ENCODE measurements around the gene ACAP1.

The ACAP1 gene, protein sequence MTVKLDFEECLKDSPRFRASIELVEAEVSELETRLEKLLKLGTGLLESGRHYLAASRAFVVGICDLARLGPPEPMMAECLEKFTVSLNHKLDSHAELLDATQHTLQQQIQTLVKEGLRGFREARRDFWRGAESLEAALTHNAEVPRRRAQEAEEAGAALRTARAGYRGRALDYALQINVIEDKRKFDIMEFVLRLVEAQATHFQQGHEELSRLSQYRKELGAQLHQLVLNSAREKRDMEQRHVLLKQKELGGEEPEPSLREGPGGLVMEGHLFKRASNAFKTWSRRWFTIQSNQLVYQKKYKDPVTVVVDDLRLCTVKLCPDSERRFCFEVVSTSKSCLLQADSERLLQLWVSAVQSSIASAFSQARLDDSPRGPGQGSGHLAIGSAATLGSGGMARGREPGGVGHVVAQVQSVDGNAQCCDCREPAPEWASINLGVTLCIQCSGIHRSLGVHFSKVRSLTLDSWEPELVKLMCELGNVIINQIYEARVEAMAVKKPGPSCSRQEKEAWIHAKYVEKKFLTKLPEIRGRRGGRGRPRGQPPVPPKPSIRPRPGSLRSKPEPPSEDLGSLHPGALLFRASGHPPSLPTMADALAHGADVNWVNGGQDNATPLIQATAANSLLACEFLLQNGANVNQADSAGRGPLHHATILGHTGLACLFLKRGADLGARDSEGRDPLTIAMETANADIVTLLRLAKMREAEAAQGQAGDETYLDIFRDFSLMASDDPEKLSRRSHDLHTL
- 322 to 479 reads per million in 2 donors for total RNA-seq

DNA sequence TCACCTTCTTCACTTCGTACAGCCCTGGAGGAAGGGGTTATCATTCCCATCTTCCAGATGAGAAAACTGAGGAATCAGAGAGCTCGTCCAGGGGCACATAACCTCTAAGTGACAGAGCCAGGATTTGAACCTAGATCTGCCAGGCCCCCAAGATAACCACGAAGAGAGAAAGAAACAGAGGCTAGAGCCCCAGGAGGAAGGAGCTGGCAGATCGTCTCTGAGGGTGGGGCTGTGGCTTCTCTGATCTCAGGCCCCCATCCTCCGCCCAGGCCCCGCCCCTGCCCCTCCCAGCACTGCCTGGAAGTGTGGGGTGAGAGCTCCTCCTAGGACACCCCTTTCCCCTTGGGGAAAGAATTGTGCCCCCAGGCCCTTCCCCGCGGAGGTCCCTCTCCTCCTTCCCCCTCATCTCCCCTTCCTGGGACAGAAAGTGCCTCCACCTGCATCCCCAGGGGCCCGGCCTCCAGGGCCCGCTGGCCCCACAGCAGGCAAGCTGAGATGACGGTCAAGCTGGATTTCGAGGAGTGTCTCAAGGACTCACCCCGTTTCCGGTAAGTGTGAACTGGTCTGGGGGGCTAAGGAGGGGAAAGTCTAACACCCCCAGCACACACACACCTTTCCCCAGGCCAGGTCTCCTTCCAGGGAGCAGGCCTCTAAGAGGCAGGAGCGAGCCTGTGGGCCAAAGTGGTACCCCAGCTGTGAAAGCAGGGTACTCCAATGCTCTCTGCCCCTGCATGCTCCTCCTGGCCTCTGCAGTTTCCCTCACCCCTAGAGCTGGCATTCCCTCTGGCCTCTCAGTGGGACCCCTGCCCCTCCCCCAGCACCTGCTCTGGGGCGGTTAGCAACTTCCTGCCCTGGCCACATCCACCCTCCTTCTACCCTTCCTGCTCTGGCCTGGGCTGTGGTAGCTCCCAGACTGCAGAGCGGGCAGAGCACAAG lies at the start of gene ACAP1:
Gene ACAP1 (plus strand): TSS at position 290 of the 936 bp plus-strand sequence. CDS start 206 bp downstream, at position 496.
- peak; percentile 79 for DNase-seq

DNA sequence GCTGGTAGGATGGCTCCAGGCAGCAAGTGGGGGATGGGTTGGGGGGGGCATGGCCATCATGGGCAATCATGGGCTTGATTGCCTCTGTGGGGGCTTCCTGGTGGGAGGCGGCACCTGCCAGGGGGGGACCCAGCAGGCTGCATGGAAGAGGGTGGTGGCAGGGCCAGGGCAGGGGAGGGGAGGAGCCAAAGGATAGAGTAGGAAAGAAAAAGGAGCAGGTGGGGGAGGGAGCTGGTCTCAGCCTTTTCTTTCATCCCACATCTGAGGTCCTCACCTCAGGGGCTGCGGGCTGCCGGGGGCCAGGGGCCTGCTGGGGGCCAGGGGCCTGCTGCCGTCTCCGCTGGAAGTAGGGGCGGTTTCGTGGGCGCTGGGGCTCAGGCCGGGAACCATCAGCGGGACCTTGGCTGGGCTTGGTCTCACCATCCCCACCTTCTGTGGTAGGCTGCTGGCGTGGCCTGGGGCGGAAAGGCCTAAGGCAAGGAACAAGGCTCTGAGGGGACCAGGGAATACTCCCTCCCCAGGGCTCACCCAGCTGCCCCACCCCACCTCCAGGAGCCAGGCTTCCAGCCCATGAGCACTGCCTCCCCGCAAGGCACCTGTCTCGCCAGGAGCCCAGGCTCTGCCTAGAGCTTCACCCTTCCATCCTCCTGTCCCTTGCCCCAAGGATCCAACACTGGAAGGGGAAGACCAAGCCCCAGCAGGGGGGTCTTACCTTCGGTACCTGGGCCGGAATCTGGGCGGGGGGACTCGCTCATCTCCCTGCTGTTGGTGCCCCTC lies 46.9 kb upstream of the ACAP1 start:
- DNase-seq = no peak

DNA sequence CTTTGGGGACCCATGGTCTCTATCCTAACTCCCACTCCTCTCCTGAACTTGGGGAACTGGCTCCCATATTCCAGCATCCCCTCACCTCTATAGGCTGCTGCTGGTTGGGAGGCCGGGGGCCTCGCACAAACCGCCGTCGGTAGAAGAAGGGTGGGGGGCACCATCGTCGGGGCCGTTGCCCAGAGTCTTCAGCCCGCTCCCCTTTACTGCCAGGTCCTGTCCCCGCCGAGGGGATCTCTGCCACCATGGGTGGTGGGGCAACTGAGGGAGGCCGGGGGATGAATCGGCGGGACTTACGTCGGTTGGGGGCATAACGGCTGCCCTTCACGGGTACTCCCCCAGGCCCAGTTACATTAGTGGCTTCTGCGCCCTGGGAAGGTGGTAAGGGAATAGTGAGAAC lies 46.2 kb upstream of the ACAP1 start:
- DNase-seq = no peak

DNA sequence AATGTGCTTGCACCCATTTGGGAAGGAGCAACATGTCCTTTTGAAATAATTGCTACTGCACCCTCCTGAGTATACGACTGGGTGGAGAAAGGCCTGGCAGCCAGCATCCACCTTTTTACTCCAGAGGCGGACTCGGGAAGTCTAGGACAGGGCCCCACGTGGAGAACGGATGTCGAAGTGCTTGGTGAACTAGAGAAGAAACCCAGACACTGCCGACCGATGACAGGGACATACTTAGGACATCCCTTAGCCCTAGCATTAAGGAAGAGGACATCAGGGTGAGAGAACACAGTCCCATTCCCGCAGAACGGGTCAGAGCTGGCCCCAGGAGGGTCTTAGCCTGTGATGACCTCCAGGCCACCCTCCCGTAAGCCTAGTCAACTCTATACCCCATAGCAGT lies 45.6 kb upstream of the ACAP1 start:
- no peak for DNase-seq

DNA sequence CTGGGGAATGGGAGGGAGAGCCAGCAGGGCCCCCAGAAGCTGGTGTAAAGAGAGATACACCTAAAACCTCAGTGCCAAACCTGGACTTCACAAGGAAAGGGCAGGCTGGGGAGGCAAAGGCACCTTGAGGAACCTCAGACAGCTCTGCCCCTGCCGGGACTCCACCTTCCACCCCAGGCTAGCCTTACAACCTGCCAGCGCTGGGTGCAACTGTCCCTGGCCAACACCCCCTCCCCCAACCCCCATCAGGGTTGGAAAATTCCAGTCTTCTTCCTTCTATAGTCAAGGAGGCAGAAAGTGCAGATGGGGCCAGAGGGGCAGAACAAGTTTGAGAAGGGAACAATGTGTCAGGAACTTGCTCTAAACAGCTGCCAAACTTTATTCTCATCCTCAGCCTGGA lies 44.1 kb upstream of the ACAP1 start:
- DNase-seq = no peak

DNA sequence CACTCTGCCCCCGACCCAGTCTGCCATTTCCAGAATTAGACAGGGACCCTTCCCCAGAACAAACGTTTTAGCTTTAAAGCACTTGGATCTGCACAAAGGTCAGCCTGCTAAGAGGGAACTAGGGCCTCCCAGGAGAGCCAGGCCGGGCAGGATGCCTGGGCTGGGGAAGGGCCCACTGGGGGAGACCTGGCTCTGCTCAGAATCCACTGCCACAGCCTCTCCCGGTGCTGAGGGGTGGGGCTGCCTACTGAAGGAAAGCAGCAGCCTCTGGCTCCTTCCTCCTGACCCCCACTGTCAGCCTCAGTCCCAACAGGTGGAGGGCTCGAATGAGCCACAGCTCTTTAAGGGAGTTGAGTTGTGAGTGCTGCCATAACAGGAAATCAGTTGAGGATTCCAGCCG lies 43.6 kb upstream of the ACAP1 start:
- no peak for DNase-seq

DNA sequence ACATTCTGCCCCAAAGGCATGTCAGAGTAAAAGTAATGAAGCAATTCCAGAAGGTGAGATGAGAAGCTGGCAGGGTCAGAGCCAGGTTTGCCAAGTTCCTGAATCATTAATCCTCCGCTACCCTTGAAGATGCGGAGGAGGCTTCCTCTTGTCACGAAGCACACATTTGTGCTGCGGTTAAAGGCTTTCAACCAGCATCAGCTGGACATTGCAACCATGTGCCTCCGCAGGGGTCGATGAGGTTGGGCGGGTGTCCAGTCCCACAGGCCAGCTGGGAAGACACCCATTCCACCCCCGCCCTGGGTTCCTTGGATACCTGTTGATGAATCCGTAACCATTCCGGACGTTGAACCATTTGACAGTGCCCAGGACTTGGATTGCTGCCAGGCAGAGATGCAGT lies 43.2 kb upstream of the ACAP1 start:
- no peak for DNase-seq

DNA sequence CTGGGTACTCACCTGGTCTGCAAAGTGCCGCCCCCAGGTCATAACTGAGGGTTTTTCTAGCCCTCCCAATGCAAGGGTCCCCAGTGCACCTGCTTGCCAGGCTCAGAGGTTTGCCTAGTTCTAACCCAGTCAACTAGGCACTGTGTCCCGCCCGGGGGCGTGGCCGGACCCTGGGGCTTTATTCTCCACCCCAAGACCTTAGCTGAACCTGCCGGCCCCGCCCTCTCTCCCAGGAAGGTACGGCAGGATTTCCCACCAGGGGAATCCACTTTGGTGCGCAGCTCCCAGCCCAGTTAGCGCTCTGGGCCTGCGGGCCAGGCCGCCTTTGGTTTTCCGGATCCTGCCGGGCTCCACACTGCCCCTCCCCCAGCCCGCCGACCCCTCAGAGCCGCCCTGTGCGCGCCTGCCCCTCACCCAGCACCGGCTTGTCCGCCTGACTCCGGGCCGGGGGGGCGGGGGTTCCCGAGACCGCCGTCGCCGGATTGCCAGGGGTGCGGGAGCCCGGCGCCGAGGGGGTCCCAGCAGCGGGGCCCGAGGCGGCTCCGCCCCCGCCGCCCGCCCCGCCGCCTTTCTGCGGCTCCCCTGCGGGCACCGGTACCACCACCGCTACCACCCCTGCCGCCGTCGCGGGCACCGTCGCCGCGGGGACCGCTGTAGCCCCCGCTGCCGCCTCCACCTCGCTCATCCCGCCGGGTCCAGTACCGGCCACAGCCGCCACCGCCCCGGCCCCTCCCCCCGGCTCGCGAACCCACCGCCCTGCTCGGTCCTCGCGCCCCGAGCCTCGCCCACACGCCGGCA lies 42.3 kb upstream of the ACAP1 start:
- DNase-seq = no peak

DNA sequence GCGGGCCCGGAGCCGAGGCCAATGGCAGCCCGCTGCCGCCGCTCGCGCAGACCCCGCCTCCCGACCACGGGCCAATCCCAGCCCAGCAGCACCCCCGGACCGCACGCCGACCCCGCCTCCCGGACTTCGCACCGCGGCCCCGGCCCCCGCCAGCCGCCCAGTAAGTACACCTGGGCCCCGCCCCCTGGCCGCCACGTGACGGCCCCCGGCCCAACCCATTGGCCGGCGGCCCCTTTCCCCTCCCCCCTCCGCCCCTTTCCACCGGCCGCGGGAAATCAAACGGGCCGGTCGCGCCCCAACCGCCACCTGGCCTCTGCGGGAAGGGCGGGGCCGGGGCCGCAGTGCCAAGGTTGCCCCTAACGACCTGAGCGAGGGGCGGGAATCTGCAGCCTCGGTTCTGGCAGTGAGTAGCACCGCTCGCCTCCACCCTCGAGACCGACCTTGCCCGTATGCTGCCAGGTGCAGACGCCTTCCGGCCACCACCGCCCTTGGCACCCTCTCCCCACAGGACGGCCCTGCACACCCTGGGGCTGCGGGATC lies 41.6 kb upstream of the ACAP1 start, which contains the start of gene YBX2:
Gene YBX2 (minus strand): TSS at position 26 of the 540 bp plus-strand sequence. CDS start 139 bp downstream, outside the sequence.
- peak; percentile 66 for DNase-seq

DNA sequence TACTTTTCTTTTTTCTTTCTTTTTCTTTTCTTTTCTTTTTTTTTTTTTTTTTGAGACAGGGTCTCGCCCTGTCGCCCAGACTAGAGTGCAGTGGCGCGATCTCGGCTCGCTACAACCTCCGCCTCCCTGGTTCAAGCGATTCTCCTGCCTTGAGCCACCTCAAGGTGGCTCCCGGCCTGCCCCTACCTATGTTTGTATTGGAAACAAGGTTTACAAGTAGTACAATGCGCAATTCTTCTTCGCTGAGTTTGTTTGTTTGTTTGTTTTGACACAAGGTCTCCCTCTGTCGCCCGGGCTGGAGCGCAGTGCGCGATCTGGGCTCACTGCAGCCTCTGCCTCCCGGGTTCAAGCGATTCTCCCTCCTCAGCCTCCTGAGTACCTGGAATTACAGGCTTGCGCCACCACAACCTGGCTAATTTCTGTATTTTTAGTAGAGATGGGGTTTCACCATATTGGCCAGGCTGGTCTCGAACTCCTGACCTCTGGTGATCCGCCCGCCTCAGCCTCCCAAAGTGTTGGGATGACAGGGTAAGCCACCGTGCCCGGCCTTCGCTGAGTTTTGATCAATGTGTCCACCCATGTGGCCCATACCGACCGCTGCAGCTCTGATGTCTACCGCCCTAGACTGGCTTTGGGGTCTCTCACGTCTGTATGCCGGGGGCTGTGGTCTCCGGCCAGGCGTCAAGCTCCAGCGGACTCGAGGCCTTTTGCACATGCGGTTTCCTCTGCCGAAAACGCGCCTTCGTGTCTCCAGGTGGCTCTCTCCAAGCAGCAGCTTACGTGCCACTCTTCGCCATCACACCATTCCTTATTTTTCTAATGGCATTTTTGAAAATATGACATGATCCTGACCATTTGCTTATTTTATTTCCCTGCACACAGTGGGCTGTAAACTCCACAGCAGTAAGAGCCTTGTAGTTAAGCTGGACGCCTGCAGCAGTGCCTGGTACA lies 40.8 kb upstream of the ACAP1 start:
- no peak for DNase-seq

DNA sequence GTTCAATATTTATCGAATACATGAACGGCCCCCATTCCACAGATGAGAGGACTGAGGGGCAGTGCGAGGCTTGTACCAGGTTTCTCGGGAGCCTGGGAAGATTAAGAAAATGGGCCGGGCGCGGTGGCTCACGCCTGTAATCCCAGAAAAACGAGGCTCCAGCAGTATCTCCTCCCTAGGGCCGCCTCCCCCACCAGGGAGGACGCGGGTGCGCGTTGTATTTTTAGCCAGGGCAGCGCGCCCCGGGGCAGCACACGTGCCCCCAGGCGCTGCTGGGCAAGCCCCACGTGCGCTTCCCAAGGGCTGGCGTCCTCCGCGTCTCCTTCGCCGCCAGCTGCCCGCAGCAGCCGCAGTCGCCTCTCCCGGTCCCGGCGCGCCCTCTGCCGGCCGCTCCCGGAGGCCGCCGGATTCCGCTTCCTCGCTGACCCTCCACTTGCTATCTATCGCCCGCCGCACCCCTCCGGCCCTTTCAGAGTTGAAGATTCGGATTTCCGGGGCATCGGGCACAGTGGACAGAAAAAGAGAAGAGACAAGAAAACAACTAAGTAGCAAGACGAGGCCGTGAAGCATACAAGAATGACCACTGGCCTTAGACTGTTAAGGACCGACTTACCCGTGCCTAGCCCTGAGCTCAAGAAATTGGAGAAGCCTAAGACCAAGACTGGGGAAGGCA lies 40.0 kb upstream of the ACAP1 start:
- DNase-seq = peak; percentile 65

DNA sequence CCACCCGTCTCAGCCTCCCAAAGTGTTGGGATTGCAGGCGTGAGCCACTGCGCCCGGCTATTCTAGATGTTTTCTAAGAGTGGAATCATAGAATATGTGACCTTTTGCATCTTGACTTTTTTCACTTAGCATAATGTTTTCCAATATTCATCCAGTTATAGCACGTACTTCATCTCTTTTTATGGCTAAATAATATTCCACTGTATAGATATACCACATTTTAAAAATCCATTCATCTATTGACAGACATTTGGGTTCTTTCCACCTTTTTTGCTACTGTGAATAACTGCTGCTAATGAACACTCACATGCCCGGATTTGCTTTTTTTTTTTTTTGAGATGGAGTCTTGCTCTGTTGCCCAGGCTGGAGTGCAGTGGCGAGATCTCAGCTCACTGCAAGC lies 32.1 kb upstream of the ACAP1 start:
- no peak for DNase-seq

DNA sequence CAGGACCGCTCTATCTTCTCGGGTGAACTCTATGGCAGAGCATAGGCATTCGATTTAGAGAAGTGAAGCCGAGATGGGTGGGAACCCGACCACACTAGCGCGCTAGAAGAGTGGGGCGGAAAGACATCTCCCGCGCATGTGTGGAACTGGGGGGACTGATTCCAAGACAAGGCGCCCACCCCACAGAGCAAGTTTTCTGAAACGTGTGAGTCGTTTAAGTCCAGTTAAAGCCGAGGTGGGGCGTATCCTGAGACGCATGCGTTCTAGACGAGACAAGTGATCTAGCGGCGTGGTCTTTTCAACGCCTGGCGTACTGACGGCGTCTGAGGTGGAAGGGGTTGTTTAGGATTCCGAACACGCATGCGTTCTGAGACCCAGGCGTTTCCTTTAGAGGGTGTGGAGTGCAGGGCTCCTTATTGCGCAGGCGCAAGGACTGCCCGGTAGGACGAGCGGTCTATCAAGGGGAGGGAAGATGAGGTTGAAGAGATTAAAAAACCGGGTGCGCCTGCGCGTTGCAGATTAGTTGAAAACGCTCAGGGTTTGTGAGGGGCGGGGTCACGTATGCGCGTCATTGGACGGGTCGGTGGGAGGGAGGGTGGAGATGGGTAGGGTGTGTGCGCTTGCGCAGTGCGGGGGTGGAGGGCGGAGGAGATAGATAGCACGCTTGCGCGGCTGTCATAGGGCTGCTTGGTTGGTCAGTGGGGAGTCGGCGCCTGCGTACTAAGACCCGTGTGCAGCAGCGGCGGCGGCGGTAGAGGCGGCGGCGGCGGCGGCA lies 29.2 kb upstream of the ACAP1 start, which contains the start of gene EIF5A:
Gene EIF5A (plus strand): TSS at position 718 of the 775 bp plus-strand sequence. CDS start 2,008 bp downstream, outside the sequence.
- peak; percentile 100 for DNase-seq

DNA sequence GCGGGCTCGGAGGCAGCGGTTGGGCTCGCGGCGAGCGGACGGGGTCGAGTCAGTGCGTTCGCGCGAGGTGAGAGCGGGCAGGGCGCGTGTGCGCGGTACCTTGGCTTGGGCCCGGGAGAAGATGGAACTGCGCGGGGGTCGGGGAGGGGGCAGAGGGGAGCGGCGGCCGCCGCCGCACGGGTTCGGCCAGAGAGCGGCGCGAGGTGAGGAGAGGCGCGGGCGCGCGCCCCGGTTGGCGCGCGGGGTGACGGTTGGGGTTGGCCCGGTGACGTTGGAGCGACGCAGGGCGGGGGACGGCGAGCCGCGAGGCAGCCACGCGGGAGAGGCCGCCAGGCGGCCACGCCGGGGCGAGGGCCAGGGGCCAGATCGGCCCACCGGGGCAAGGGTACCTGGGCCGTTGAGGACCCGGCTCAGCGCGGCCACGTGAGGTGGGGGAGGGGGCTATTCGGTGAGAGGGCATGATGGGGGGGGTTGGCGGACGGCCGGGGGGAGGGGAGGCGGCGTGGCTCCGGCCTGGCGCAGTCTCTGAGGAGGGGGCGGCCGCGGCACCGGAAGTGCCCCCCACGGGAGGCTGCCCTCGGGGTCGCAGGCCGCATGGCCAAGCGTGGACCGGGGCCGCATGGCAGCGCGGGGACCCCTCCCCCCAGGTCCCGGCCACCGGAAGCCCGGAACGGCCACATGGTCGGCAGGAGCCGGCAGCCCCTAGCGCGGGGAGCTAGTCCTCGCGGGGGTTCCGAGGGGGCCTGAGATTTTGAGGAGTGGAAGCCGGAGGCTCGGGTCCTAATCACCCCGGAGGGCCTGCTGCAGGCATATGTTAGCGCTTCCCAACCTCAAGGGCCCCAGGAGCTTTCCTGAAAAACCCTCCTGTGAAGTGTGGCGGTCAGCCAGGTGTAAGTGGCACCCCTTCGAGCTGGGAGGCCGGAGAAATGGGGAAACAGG lies 28.4 kb upstream of the ACAP1 start:
- peak; percentile 56 for DNase-seq

DNA sequence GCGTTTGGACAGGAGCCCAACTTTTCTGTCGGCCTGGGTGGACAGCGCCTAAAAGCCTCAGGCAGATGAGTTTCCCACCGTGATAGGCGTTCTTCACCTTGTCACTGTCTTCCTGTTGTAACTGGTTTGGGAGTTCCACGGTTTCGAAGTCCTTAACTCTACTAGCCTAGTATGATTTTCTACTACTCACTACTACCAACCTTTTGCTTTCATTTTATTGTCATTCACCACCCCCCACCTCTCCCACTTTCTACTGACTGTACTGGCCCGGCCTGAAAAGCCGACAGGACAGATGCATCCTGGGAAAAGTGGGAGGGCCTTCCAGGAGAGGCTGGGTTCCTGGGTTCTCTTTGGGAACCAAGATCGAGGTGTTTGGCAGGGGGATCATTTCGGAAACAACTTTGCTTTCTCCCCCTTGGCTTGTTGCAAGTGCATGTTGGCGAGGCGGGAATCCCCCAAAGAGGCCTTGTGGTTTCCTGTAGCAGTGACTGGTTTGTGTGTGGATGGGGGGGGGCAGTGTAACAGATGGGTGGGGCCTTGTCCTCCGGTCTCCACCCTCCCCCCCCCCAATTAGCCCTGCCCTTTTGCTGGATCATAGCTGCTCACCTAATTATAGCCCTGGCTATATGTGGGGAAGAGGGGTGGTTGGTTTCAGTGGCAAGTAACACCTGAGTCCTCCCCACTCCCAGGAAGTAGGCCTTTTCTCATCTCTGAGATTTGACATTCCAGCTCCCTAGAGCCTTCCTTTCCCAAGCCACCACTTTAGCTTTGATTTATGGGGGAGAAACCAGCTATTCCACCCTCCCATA lies 27.5 kb upstream of the ACAP1 start:
- DNase-seq = peak; percentile 80

DNA sequence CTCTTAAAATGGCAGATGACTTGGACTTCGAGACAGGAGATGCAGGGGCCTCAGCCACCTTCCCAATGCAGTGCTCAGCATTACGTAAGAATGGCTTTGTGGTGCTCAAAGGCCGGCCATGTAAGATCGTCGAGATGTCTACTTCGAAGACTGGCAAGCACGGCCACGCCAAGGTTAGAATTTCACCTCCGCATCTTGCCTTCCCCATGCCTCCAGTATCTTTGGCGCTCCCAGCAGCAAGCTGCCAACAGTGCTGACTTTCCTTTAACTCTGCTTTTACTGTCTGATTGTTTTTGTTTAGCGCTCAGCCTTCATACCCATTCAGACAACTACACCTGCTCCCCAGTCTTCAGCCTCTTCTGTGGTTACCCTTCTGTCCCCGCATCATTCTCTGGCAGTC lies 26.7 kb upstream of the ACAP1 start:
- DNase-seq = no peak

Data from T-helper 9 cell (primary cell).